ENCODE data around the gene RASA1.
"Not testable (repeated sequence)": the region's sequence is repeated elsewhere in the genome, so short reads cannot be mapped to it uniquely, and the experiment has no call there.

RASA1 gene

GRCh38 chr5:87282269-87282668, 14.6 kb downstream of the RASA1 start:
- DNase-seq (ENCODE audit: insufficient read length, low spot score) (no peak), FAIRE-seq (no peak)
- TF ChIP-seq CTCF (IDR thresholded peaks at IDR 0.05; ENCODE audit: insufficient read depth, missing control alignments): no peak

- not testable (repeated sequence) for FAIRE-seq; DNase-seq (ENCODE audit: insufficient read length, low spot score)
Observed at GRCh38 chr5:87287266-87287665, 19.6 kb downstream of the RASA1 start.

GRCh38 chr5:87298692-87299362, 31.1 kb downstream of the RASA1 start:
- FAIRE-seq (peak; percentile 60), DNase-seq (ENCODE audit: insufficient read length, low spot score) (no peak)
- TF ChIP-seq CTCF (IDR thresholded peaks at IDR 0.05; ENCODE audit: insufficient read depth, missing control alignments): no peak

GRCh38 chr5:87300176-87300575, 32.5 kb downstream of the RASA1 start:
- no peak for FAIRE-seq
- no peak for DNase-seq (ENCODE audit: insufficient read length, low spot score)
- TF ChIP-seq CTCF (IDR thresholded peaks at IDR 0.05; ENCODE audit: insufficient read depth, missing control alignments): no peak

- no peak for TF ChIP-seq CTCF (IDR thresholded peaks at IDR 0.05; ENCODE audit: insufficient read depth, missing control alignments)
- FAIRE-seq: peak; percentile 25
Observed at GRCh38 chr5:87300744-87301143, 33.1 kb downstream of the RASA1 start.

GRCh38 chr5:87302061-87302460, 34.4 kb downstream of the RASA1 start:
- DNase-seq (ENCODE audit: insufficient read length, low spot score) (no peak), FAIRE-seq (no peak)
- TF ChIP-seq CTCF (IDR thresholded peaks at IDR 0.05; ENCODE audit: insufficient read depth, missing control alignments): no peak

More at GRCh38 chr5:87300744-87301143, 33.1 kb downstream of the RASA1 start:
- DNase-seq (ENCODE audit: insufficient read length, low spot score): no peak

GRCh38 chr5:87303324-87303723, 35.6 kb downstream of the RASA1 start:
- FAIRE-seq (no peak), DNase-seq (ENCODE audit: insufficient read length, low spot score) (no peak)
- TF ChIP-seq CTCF (IDR thresholded peaks at IDR 0.05; ENCODE audit: insufficient read depth, missing control alignments): no peak

- not testable (repeated sequence) for DNase-seq (ENCODE audit: insufficient read length, low spot score); FAIRE-seq
Observed at GRCh38 chr5:87306090-87306489, 38.4 kb downstream of the RASA1 start.
